GM13976 (cell line): ENCODE results near the gene CBARP.

Source experiments
- DNase-seq: peaks from one replicate; pipeline ENCODE4 v3.0.0; 2012; ENCODE audit warnings: low spot score
- in situ Hi-C: fragments of 300-500 bp; cut with MboI; formaldehyde crosslinking; loops from one replicate; pipeline ENCODE4 v1.12.0; 2022; ENCODE audit warnings: low sequenced_read_pairs, mixed read lengths, inconsistent platforms; ENCODE audit not compliant: unreplicated experiment
- TF ChIP-seq, protein P1 (sequence below): IDR thresholded peaks from 2 replicates; pipeline ENCODE4 v1.5.1; 2012; ENCODE audit warnings: borderline replicate concordance, mild to moderate bottlenecking; ENCODE audit not compliant: insufficient read depth; ENCODE audit errors: extremely low read depth, missing control alignments, control extremely low read depth

CBARP gene

GRCh38 chr19:1283917-1284292 is 46.1 kb upstream of the CBARP start:
- in situ Hi-C loops = no loop called here
- DNase-seq = no peak
- TF ChIP-seq, protein P1, sequence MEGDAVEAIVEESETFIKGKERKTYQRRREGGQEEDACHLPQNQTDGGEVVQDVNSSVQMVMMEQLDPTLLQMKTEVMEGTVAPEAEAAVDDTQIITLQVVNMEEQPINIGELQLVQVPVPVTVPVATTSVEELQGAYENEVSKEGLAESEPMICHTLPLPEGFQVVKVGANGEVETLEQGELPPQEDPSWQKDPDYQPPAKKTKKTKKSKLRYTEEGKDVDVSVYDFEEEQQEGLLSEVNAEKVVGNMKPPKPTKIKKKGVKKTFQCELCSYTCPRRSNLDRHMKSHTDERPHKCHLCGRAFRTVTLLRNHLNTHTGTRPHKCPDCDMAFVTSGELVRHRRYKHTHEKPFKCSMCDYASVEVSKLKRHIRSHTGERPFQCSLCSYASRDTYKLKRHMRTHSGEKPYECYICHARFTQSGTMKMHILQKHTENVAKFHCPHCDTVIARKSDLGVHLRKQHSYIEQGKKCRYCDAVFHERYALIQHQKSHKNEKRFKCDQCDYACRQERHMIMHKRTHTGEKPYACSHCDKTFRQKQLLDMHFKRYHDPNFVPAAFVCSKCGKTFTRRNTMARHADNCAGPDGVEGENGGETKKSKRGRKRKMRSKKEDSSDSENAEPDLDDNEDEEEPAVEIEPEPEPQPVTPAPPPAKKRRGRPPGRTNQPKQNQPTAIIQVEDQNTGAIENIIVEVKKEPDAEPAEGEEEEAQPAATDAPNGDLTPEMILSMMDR = no peak

- DNase-seq = no peak
- TF ChIP-seq, protein P1 = no peak
- in situ Hi-C loops = no loop called here
Observed at GRCh38 chr19:1283207-1283916, 45.6 kb upstream of the CBARP start.

- TF ChIP-seq, protein P1 = no peak
- no peak for DNase-seq
- in situ Hi-C loops = no loop called here
Observed at GRCh38 chr19:1282588-1283206, 44.9 kb upstream of the CBARP start.

GRCh38 chr19:1281569-1282287 is 43.9 kb upstream of the CBARP start:
- TF ChIP-seq, protein P1 = no peak
- in situ Hi-C loops = no loop called here
- no peak for DNase-seq

- no peak for DNase-seq
- in situ Hi-C loops = no loop called here
- TF ChIP-seq, protein P1 = no peak
Observed at GRCh38 chr19:1280636-1281568, 43.1 kb upstream of the CBARP start.
